Measurements from ENCODE around the gene TMEM144. TPM values are rescaled to one million over a fixed set of nuclear protein-coding genes. Genes with fewer than 3 reads are reported as not detected.
"Not testable (repeated sequence)": the region's sequence is repeated elsewhere in the genome, so short reads cannot be mapped to it uniquely, and the experiment has no call there.

TMEM144 gene
- total RNA-seq, 1 experiment from 2014 or later: 3.4 TPM

DNA sequence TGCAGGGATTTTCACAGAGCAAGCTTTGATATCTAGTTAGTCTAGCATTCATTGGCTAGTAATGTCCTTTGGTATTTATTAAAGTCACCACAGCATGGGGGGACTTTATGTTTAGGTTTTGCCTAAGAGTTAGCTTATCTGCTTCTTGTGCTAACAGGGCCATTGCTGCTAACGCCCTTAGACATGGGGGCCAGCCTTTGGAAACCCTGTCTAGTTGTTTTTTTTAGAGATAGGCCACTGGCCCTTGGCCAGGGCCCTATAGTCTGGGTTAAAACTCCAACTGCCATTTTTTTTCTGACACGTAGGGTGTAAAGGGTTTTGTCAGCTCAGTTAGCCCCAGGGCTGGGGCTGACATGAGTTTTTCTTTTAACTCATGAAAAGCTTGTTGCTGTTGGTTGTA, 14.7 kb downstream of the TMEM144 start:
- H3K23me2 ChIP-seq (ENCODE audit: insufficient read length, low read depth, low read length, poor library complexity, severe bottlenecking); H3K4me3 Mint-ChIP-seq; H3K18ac ChIP-seq (ENCODE audit: insufficient read length, low read depth, low read length); H2BK12ac ChIP-seq (ENCODE audit: insufficient read length, low read depth, low read length); H2BK5ac ChIP-seq (ENCODE audit: insufficient read length, low read length); H3K27ac Mint-ChIP-seq; H3K4ac ChIP-seq (ENCODE audit: low read depth, low read length); H3K4me1 ChIP-seq (ENCODE audit: insufficient read depth, low read length); H4K8ac ChIP-seq (replicated peaks; ENCODE audit: insufficient read length, low read depth, low read length); H4K5ac ChIP-seq (ENCODE audit: insufficient read length, low read depth, low read length); H3K79me2 ChIP-seq (ENCODE audit: insufficient read depth, low read length); H3K27me3 Mint-ChIP-seq (ENCODE audit: low read depth); H3K36me3 Mint-ChIP-seq (ENCODE audit: insufficient read depth in 1 of 3, low read depth in 3 of 3); H3K9me3 ChIP-seq (ENCODE audit: control insufficient read depth, low read depth, low read length); H3K23ac ChIP-seq (ENCODE audit: insufficient read length, low read depth, low read length); H3K4me2 ChIP-seq (ENCODE audit: insufficient read depth, insufficient read length, low read length); H3K14ac ChIP-seq (ENCODE audit: insufficient read depth, low read length); H3K9me3 Mint-ChIP-seq; H2BK15ac ChIP-seq (ENCODE audit: low read depth, low read length); H2AK5ac ChIP-seq (ENCODE audit: insufficient read length, low read length); H2BK20ac ChIP-seq (ENCODE audit: low read depth, low read length, poor library complexity, severe bottlenecking); H3T11ph ChIP-seq (ENCODE audit: low read length); H4K20me1 ChIP-seq (ENCODE audit: control insufficient read depth, insufficient read depth, insufficient read length); H3K56ac ChIP-seq (ENCODE audit: insufficient read length, low read depth, low read length); H3K27me3 ChIP-seq (ENCODE audit: insufficient read depth, low read length); H2BK120ac ChIP-seq (ENCODE audit: low read depth, low read length, poor library complexity, severe bottlenecking); H3K79me1 ChIP-seq (ENCODE audit: insufficient read depth, low read depth, low read length, poor library complexity, severe bottlenecking); H3K27ac ChIP-seq (ENCODE audit: insufficient read length, low read depth, low read length); DNase-seq; H2AFZ ChIP-seq (ENCODE audit: low read length); H4K91ac ChIP-seq (ENCODE audit: insufficient read length, low read depth, low read length); H3K9ac ChIP-seq (ENCODE audit: extremely low read depth, insufficient read length, low read length): not testable (repeated sequence)
- no CpG with 5 or more reads among the region's 2 CpGs for WGBS (ENCODE audit: extremely low coverage, insufficient read length, low lambda C conversion rate)
- peaks cover 5 to 13% of the 10 kb centered on the region in 2 experiments for H3K4me1 Mint-ChIP-seq

- not testable (repeated sequence) for H3K27ac ChIP-seq (ENCODE audit: insufficient read length, low read depth, low read length); H4K5ac ChIP-seq (ENCODE audit: insufficient read length, low read depth, low read length); H2BK5ac ChIP-seq (ENCODE audit: insufficient read length, low read length); H3K36me3 Mint-ChIP-seq (ENCODE audit: insufficient read depth in 1 of 3, low read depth in 3 of 3); H3K56ac ChIP-seq (ENCODE audit: insufficient read length, low read depth, low read length); H2BK15ac ChIP-seq (ENCODE audit: low read depth, low read length); H4K8ac ChIP-seq (replicated peaks; ENCODE audit: insufficient read length, low read depth, low read length); H2BK20ac ChIP-seq (ENCODE audit: low read depth, low read length, poor library complexity, severe bottlenecking); H4K91ac ChIP-seq (ENCODE audit: insufficient read length, low read depth, low read length); H2BK12ac ChIP-seq (ENCODE audit: insufficient read length, low read depth, low read length); H3K79me1 ChIP-seq (ENCODE audit: insufficient read depth, low read depth, low read length, poor library complexity, severe bottlenecking); H3K4me1 ChIP-seq (ENCODE audit: insufficient read depth, low read length); H3K9ac ChIP-seq (ENCODE audit: extremely low read depth, insufficient read length, low read length); H3T11ph ChIP-seq (ENCODE audit: low read length); H3K9me3 ChIP-seq (ENCODE audit: control insufficient read depth, low read depth, low read length); H3K18ac ChIP-seq (ENCODE audit: insufficient read length, low read depth, low read length); H3K4me2 ChIP-seq (ENCODE audit: insufficient read depth, insufficient read length, low read length); H2AK5ac ChIP-seq (ENCODE audit: insufficient read length, low read length); H3K23me2 ChIP-seq (ENCODE audit: insufficient read length, low read depth, low read length, poor library complexity, severe bottlenecking); H3K27me3 Mint-ChIP-seq (ENCODE audit: low read depth); H2BK120ac ChIP-seq (ENCODE audit: low read depth, low read length, poor library complexity, severe bottlenecking); H3K27me3 ChIP-seq (ENCODE audit: insufficient read depth, low read length); H3K9me3 Mint-ChIP-seq; H3K4ac ChIP-seq (ENCODE audit: low read depth, low read length); H3K4me3 Mint-ChIP-seq; H3K14ac ChIP-seq (ENCODE audit: insufficient read depth, low read length); DNase-seq; H2AFZ ChIP-seq (ENCODE audit: low read length); H3K79me2 ChIP-seq (ENCODE audit: insufficient read depth, low read length); H3K23ac ChIP-seq (ENCODE audit: insufficient read length, low read depth, low read length); H4K20me1 ChIP-seq (ENCODE audit: control insufficient read depth, insufficient read depth, insufficient read length)
- Mint-ChIP-seq H3K27ac (peak overlapping the region in 1 of 3 experiments; percentile 57; a peak in 1 of 7 replicates), H3K4me1 (peaks cover 4 to 16% of the 10 kb centered on the region in 2 experiments)
- WGBS (ENCODE audit: extremely low coverage, insufficient read length, low lambda C conversion rate): no CpG with 5 or more reads among the region's 5 CpGs
These were observed 17.6 kb downstream of the TMEM144 start for GRCh38 chr4:158227880-158228279.

Data from H9 (cell line).